HG03571 (cell line): ENCODE results near the gene NKG7.
A peak's percentile ranks its signal among the peaks of the same experiment; 100 is the strongest.

Experiments
- ATAC-seq: cut with Tn5 transposase; IDR thresholded peaks from one replicate; pipeline ENCODE4 v1.9.1; 2021; ENCODE audit not compliant: unreplicated experiment

The NKG7 gene

GRCh38 chr19:51391073-51391611 is 18.7 kb upstream of the NKG7 start:
- ATAC-seq, result no peak

DNA sequence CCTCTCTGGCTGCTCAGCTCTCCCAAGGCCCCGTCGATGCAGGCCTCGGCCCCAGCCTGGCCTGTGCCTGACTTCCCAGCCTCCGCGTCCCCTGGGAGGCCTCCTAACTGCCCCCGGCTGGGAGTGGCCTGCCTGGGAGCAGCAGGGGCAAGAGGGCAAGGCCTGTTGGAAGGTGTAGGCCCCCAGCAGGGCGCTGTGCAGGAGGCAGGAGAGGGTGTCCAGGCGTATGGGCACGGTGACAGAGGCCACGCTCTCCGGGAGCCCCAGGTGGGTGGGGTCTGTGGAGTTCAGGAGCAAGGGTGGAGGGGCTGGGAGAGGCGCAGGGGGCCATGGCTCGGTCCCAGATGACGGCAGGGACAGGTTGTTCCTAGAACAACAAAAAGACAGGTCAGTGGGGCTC is 16.7 kb upstream of the NKG7 start:
- ATAC-seq, result no peak

DNA sequence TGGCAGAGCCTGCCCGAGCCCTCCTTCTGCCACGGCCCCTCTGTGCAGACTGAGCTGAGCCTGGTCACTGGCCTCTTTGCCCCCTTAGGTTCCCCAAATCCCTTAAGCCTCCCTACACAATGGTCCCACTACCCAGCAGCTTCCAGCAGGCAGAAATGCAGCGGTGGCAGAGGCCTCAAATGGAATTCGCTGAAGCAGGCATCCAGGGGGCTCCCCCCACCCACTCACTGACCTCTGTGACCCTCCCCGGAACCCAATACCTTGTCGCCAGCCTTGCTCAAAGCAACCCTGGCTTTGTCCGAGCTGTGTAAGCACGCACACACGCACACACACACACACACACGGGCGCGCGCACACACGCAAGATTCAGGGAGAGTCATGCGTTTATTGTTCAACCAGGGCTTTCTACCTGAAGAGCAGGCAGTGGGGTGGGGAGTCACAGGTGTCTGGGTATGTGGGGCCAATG is 15.5 kb upstream of the NKG7 start, which contains the start of gene LIM2:
LIM2 (minus strand) TSS at position 51 of the 466 bp plus-strand sequence. CDS start 531 bp downstream, outside the sequence.
- no peak for ATAC-seq

- no peak for ATAC-seq
These were observed 14.5 kb upstream of the NKG7 start for GRCh38 chr19:51386882-51387520.

DNA sequence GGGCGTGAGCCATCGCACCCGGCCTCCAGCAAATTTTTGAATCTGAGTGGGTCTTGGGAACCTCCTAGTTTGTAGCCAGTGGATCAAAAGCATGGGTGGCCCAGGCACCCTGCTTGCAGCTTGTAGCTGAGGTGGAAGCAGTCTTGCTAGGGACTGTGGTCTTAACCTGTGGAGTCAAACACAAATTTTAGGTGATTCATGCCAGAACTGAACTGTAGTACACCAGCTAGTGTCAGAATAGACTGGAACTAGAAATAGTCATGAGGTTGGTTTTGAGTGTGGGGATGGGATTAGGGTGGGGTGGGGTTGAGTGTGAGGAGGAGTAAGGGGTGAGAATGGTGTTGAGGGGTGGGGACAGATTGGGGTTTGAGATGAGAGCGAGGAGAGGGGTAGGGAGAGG is 9.6 kb upstream of the NKG7 start:
- no peak for ATAC-seq

DNA sequence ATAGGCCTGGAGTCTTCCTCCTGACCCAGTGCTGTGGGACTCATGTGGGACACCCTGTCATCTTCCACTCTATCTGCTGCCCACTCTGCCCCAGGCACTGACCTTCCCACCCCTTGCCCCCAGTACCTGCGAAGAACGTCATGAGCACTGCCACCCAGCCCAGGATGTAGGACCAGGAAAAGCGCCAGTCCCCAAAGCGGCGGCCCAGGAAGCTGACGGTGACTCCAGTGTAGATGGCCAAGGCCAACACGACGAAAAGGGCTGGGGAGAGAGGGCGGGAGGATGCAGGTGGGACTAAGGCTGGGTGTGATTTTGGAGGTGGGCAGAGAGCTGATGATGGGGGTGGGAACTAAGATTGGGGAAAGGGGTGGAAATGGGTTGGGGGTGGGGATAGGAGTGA is 7.9 kb upstream of the NKG7 start:
- ATAC-seq, result no peak

DNA sequence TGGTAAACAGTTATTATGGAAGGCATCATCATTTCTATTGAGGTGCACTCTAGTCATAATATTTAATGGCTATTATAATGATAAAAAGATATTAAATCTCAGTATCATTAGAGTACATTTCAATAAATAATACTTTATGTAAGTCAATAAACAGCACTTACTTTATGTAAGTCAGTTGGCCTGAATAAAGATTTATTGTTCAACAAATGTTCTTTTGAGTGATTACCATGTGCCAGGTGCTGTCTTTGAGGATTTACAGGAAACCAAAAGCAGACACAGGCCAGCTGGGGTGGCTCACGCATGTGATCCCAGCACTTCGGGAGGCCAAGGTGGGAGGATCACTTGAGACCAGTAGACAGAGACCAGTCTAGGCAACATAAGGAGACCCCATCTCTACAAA is 5.0 kb upstream of the NKG7 start:
- no peak for ATAC-seq

GRCh38 chr19:51375504-51376221 is 3.2 kb upstream of the NKG7 start:
- no peak for ATAC-seq

DNA sequence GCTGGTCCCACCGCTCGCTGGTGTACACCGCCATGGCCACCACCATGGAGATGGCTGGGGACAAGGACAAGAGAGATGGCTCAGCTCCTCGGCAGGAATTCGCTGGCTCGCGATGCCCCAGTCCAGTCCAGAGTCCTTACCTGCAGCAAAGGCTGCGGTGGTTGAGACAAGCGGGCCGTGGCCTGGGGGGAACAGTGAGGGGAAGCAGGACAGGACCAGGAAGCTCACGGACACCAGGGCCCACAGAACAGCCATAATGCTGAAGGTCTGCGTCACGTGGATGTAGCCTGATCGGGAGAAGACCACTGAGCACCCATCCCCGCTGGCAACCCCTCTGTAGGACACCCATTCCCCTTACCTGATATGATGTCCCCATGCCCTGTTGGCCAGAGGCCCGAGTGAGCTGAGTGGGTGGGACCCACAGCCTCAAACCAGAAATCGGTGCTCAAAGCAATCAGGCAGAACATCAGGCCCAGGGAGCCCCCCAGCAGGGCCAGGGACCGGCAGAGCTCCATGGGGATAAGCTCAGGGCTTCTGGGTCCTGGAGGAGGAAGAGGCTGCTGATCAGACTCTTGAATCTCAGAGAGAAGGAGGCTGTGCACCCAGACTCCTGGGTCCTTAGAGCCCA is 319 bp downstream of the NKG7 start:
- ATAC-seq, result no peak

- ATAC-seq, result no peak
These were observed 1.2 kb downstream of the NKG7 start for GRCh38 chr19:51371186-51371690.

- ATAC-seq, result no peak
These were observed 2.2 kb downstream of the NKG7 start for GRCh38 chr19:51370230-51370629.

GRCh38 chr19:51368366-51369282 is 3.8 kb downstream of the NKG7 start, which contains the start of gene CLDND2:
CLDND2 (minus strand) TSS chr19:51369003; CDS start chr19:51368577, 426 bp downstream.
- no peak for ATAC-seq

- peak; percentile 67 for ATAC-seq
These were observed 4.7 kb downstream of the NKG7 start for GRCh38 chr19:51367565-51368365.

DNA sequence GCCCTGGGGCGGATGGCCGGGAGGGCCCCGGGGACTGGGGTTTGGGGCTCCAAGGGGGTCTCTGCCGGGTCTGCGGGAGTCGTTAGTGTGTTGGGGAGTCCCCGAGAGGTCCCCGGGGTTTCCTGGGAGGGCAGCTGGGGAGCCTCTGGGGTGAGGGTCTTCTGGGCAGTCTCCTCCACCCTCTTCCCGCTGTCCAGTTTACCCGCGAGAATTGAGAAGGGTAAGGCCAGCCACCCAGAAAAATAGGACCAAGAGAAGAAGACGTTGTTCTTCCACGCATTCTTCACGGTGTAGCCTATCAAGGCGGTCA is 5.2 kb downstream of the NKG7 start:
- ATAC-seq, result peak; percentile 7

DNA sequence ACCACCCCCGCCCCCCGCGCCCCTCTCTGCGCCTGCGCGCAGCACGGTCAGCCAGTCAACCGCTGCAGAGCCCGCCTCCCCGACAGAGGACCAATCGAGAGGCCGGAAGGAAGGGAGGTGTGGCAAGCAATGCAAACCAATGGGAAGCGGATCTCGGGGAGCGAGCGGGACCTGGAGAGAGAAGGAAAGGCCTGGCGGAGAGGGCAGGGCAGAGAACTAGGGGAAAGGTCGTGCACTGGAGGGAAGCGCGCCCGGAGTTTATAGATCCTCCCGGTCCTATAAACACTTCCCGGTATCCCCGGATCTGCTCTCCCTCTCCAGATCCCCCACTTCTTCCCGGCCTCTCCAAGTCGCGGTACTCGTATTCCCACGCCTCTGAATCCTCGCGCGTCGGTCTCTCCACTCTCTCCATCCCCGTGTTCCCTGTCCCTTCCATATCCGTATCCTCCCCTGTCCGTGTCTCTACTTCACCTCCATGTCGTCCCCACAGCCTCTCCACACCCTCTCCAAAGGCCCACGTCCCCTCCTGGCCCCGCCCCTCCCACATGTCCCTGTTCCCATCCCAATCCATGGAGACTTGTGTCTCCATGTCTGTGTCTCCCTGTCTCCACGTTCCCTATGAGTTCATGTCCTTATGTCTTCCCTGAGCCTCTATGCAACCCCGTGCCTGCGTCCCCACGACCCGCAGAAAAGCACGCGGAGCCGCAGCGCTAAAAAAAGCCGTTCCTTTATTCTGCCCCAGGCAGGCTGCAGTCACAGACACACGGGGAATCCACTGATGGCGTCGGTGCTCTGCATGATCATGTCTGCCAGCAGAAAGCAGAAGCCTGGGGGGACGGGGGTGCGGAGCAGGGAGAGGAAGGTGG is 5.8 kb downstream of the NKG7 start:
- ATAC-seq, result peak; percentile 36

DNA sequence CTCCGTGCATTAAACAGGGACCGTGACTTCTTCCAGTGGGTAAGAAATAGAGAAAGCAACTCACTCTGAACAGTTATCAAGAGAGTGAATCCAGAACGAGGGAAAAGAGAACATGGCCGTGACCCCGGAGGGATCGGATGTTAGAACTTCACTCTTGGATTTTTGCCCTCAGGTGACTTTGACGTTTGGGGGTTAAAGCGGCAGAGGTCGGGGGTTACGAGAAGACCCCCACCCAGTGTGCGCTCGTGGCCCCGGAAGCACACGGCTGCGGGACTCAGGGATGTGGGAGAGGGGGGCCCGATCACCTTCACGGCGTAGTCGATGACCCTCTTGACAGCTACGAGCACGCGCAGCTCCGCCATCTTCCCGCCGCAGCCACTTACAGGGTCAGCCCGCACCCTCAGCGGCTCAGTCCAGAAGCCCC is 6.5 kb downstream of the NKG7 start, which contains the start of gene ETFB:
ETFB (minus strand) TSS at position 424 of the 424 bp plus-strand sequence; CDS start at position 362, 62 bp downstream.
- no peak for ATAC-seq

DNA sequence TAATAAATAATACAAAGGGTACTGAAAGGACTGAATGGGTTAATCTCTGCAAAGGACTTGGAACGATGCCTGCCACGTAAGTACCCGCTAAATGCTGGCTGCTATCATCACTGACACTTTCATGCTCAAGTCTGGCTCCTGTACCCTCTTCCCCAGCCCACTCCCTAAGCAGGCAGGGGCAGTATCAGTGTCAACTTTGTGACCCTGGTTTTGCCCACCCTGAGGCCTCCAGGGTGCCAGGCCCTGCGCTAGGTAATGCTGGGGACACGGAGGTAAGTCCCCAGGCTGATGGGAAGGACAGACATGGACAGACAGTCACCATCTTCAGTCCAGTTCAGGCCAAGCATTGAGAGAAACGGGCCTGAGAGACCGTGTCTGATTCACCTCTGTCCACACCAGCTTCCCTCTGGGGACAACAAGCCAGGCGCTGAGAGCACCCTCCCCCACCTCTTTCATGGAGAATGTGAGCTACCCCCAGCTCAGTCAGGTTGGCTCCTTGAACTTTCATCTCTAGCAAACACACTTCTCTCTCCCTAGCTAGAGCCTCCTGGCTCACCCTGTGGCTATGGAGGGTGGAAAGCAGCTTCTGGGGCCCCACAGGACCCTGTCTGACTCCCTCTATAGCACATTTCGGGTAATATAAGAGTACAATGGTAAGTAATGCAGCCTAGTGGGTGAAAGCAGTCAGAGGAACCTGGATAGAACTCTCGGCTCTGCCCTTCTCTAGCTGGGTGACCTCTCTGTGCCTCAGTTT is 7.1 kb downstream of the NKG7 start:
- no peak for ATAC-seq
